Measurements from ENCODE around the gene REL.
"Not testable (repeated sequence)": the region's sequence is repeated elsewhere in the genome, so short reads cannot be mapped to it uniquely, and the experiment has no call there.

Gene REL

DNA sequence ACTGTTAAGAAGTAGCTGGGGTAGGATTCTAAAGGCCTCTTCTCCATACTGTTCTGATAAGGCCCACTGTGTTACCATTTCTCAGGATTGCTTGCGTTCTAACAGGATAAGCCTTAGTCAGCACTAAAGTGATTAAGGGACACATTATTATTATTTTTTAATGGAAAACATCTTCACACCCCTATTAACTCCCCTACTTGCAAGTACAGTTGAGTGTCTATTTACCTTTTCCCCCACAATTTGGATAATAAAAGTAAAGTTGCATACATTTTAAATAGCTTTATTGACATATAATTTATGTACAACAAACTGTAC, 9.0 kb downstream of the REL start:
- TF ChIP-seq, protein P1, sequence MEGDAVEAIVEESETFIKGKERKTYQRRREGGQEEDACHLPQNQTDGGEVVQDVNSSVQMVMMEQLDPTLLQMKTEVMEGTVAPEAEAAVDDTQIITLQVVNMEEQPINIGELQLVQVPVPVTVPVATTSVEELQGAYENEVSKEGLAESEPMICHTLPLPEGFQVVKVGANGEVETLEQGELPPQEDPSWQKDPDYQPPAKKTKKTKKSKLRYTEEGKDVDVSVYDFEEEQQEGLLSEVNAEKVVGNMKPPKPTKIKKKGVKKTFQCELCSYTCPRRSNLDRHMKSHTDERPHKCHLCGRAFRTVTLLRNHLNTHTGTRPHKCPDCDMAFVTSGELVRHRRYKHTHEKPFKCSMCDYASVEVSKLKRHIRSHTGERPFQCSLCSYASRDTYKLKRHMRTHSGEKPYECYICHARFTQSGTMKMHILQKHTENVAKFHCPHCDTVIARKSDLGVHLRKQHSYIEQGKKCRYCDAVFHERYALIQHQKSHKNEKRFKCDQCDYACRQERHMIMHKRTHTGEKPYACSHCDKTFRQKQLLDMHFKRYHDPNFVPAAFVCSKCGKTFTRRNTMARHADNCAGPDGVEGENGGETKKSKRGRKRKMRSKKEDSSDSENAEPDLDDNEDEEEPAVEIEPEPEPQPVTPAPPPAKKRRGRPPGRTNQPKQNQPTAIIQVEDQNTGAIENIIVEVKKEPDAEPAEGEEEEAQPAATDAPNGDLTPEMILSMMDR (IDR thresholded peaks at IDR 0.05; ENCODE audit: borderline replicate concordance, insufficient read depth, low read depth, low read length): no peak
- no peak overlapping the region for H3K4me3 ChIP-seq (ENCODE audit: low read depth, low read length)

DNA sequence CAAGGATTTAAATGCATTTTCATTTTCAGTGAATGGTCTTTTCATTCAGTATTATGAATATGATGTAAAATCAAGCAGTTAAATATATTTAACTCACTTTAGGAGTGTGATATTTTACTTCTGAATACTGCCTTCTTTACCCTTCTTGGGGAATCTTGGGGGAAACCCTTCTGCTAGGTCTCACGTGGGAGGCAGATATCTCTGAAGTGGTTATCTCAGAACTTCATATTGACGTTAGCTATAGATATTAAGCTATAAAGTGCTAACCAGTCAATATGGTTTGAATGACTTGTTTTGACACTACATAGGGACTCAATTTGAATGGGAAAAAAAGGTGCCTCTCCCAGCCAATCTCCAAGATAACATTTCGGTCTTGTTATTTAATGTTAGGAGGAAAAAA, 9.8 kb downstream of the REL start:
- TF ChIP-seq, protein P1 (IDR thresholded peaks at IDR 0.05; ENCODE audit: borderline replicate concordance, insufficient read depth, low read depth, low read length): no peak
- H3K4me3 ChIP-seq (ENCODE audit: low read depth, low read length): no peak overlapping the region

DNA sequence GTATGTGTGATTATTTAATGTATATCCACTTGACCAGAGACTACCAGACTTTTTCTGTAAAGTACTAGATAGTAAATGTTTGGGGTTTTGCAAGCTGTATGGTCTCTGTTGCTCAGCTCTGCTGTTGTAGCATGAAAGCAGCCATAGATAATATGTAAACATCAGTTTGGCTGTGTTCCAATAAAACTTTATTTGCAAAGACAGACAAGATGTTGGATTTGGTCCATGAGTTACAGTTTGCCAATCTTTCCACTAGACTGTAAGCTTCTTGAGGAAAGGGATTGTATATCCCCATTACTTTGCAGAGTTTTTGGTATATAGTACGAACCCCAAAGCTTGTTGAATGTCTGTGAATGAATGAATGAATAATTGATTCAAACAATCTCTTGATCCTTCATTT, 17.2 kb downstream of the REL start:
- no peak overlapping the region for H3K4me3 ChIP-seq (ENCODE audit: low read depth, low read length)
- TF ChIP-seq, protein P1 (IDR thresholded peaks at IDR 0.05; ENCODE audit: borderline replicate concordance, insufficient read depth, low read depth, low read length): no peak

DNA sequence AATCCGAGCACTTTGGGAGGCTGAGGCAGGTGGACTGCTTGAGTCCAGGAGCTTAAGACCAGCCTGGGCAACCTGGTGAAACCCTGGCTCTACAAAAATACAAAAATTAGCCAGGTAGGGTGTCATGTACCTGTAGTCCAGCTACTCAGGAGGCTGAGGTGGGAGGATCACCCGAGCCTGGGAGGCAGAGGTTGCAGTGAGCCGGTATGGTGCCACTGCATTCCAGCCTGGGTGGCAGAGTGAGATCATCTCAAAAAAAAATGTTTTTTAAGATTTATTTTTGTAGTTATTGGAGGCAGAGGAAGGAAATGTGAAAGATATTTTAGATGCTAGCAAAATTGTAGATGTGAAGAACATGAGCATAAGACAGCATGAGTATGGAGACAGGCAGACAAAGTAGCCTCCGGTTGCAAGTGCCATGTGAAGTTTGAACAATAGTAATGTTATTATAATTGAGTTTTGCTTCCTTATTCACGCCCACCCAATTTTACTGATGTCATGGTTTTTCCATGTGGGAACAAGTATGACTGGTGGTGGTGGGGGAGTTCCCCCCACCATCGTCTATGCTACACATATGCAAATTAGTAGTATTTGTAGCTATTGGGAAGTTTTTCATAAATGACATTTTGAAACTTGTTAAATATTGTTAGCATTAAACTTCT, 18.0 kb downstream of the REL start:
- no peak overlapping the region for H3K4me3 ChIP-seq (ENCODE audit: low read depth, low read length)
- TF ChIP-seq, protein P1 (IDR thresholded peaks at IDR 0.05; ENCODE audit: borderline replicate concordance, insufficient read depth, low read depth, low read length): no peak

DNA sequence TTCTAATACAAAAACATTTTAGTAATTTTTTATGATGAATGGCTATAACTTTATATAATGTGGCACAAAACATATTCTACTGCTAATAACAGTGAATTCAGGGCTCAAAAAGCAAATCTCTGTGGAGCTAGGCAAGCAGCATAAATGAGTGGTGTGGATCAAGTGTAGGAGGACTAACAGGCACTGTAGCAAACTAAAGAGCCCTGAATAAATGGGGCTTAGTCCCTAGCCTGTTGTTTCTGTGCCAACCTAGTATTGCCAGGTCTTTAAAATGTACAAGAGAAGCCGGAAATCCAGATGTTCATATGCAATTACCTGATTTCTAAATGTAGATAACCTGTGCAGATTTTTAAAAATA, 18.5 kb downstream of the REL start:
- TF ChIP-seq, protein P1 (IDR thresholded peaks at IDR 0.05; ENCODE audit: borderline replicate concordance, insufficient read depth, low read depth, low read length): no peak
- no peak overlapping the region for H3K4me3 ChIP-seq (ENCODE audit: low read depth, low read length)

DNA sequence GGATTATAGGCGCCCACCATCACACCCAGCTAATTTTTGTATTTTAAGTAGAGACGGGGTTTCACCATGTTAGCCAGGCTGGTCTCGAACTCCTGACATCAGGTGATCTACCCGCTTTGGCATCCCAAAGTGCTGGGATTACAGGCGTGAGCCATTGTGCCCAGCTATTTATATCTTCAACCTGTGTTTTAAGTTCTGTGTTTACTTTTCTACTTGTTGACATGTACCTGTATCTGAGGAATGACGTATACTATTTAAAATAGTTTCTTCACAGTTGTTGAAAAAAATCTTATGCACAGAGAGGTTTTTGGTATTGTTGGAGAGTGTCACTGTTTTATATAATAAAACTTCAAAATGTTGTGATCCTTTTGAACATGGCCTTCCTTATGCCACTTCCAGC, 19.9 kb downstream of the REL start:
- H3K4me3 ChIP-seq (ENCODE audit: low read depth, low read length): not testable (repeated sequence)

DNA sequence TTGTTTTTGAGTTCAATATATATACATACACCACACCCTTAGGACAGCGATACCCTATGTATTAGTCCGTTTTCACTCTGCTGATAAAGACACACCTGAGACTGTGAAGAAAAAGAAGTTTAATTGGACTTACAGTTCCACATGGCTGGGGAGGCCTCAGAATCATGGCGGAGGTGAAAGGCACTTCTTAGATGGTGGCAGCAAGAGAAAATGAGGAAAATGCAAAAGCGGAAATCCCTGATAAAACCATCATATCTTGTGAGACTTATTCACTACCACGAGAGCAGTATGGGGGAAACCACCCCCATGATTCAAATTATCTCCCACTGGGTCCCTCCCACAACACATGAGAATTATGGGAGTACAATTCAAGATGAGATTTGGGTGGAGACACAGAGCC, 24.5 kb downstream of the REL start:
- H3K4me3 ChIP-seq (ENCODE audit: low read depth, low read length): not testable (repeated sequence)

DNA sequence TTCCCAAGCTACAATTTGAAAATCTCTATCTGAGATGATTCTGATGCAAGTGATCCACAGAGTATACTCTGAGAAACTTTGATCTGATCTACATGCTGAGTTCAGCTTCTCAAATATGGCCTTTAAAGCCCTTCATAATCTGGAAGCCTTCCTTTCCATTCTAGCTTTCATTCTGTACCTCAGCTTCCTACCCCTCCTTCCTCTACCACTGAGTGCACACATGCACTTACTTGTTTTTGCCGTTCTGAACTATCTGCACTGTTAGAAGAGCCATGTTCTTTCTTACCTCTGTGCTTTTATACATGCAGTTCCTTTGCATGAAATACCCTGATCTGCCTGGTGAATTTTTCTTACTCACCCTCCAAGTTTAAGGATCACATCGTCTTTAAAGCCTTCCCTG, 25.0 kb downstream of the REL start:
- TF ChIP-seq, protein P1 (IDR thresholded peaks at IDR 0.05; ENCODE audit: borderline replicate concordance, insufficient read depth, low read depth, low read length): no peak
- no peak overlapping the region for H3K4me3 ChIP-seq (ENCODE audit: low read depth, low read length)
